ENCODE results near the gene HCN4. TPM values are rescaled to one million over a fixed set of nuclear protein-coding genes. Genes with fewer than 3 reads are reported as not detected.
A peak's percentile ranks its signal among the peaks of the same experiment; 100 is the strongest.

Gene HCN4
- total RNA-seq, 1 donor from 2014 or later, result 3.0 TPM

GRCh38 chr15:73331501-73331900 lies 37.3 kb downstream of the HCN4 start:
- H3K79me2 ChIP-seq (ENCODE audit: insufficient read depth, low read length), result no peaks in the 10 kb centered on the region
- H4K20me1 ChIP-seq (ENCODE audit: insufficient read depth, low read length), result no peaks in the 10 kb centered on the region
- no peak overlapping the region for H3K9ac ChIP-seq (ENCODE audit: low read length)
- no peaks in the 10 kb centered on the region for H3K9me3 ChIP-seq (ENCODE audit: insufficient read depth, low read depth, low read length)
- no peaks in the 10 kb centered on the region for H3K36me3 ChIP-seq (ENCODE audit: insufficient read depth, low read length)
- no peak overlapping the region for H2AFZ ChIP-seq (ENCODE audit: low read depth, low read length)
- H3K27ac Mint-ChIP-seq (ENCODE audit: unreplicated experiment), result no peak overlapping the region
- H3K9me3 Mint-ChIP-seq (ENCODE audit: unreplicated experiment), result peaks cover 2% of the 10 kb centered on the region
- no peak overlapping the region for H3K4me3 ChIP-seq (ENCODE audit: insufficient read depth, low read depth, low read length)
- DNase-seq (ENCODE audit: low read depth) (no peak), FAIRE-seq (no peak)
- H3K27me3 ChIP-seq (ENCODE audit: insufficient read depth, low read length), result peaks cover 3% of the 10 kb centered on the region
- no peak overlapping the region for H3K4me2 ChIP-seq (ENCODE audit: low read length)
- H3K4me1 ChIP-seq (ENCODE audit: insufficient read depth, low read length), result no peaks in the 10 kb centered on the region
- no peak overlapping the region for H3K4me3 Mint-ChIP-seq (ENCODE audit: unreplicated experiment)
- peaks cover 16% of the 10 kb centered on the region for H3K27me3 Mint-ChIP-seq (ENCODE audit: low read depth, unreplicated experiment)
- TF ChIP-seq, protein P1, sequence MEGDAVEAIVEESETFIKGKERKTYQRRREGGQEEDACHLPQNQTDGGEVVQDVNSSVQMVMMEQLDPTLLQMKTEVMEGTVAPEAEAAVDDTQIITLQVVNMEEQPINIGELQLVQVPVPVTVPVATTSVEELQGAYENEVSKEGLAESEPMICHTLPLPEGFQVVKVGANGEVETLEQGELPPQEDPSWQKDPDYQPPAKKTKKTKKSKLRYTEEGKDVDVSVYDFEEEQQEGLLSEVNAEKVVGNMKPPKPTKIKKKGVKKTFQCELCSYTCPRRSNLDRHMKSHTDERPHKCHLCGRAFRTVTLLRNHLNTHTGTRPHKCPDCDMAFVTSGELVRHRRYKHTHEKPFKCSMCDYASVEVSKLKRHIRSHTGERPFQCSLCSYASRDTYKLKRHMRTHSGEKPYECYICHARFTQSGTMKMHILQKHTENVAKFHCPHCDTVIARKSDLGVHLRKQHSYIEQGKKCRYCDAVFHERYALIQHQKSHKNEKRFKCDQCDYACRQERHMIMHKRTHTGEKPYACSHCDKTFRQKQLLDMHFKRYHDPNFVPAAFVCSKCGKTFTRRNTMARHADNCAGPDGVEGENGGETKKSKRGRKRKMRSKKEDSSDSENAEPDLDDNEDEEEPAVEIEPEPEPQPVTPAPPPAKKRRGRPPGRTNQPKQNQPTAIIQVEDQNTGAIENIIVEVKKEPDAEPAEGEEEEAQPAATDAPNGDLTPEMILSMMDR (IDR thresholded peaks at IDR 0.05; ENCODE audit: insufficient read depth, low read depth, low read length), result no peak
- TF ChIP-seq EZH2 (IDR thresholded peaks at IDR 0.05; ENCODE audit: insufficient read depth, low read length), result no peak
- peaks cover 7% of the 10 kb centered on the region for H3K36me3 Mint-ChIP-seq (ENCODE audit: low read depth, unreplicated experiment)
- H3K4me1 Mint-ChIP-seq (ENCODE audit: low read depth, unreplicated experiment), result peaks cover 13% of the 10 kb centered on the region
- no peak overlapping the region for H3K27ac ChIP-seq (ENCODE audit: low read depth, low read length)

DNA sequence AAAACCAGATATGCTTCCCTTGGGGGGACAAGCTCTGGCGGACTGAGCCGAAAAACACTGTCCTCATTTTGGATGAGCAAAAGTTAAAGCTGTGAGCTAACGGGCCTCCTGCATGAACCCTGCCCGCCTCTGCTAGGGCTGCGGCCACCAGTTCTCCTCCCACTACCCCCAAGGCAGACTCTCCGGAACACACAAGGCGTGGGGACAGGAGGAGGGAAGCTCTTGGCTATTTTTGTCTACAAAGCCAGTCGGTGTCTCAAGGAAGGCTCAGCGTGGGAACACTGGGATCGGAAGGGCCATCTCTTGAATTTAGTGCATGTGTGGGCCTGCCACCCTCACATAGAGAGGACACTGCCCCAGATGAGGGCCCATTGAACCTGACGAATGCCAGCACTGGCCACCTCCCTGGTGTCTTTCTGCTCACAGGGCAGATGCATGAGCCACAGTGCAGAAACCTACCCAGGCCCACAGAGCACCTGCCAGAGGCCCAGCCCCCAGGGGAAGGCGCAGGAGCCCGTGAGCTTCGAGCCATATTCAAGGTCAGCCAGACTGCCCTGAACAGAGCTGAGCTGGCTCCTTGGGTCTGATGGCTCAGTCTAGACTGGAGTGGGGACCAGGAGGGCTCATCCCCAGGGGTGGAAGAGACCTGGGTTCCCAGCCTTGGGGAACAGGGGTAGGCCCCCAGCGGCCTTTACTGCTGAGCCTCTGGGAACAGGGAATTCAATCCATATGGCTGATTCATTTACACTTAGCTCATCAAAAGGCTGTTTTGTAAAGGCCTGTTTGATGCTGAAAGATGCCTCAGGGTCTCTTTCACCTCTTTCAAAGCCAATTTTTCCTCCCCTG lies 38.3 kb downstream of the HCN4 start:
- Histone ChIP-seq H4K20me1 (ENCODE audit: insufficient read depth, low read length) (no peaks in the 10 kb centered on the region), H3K9ac (ENCODE audit: low read length) (no peak overlapping the region), H3K27ac (ENCODE audit: low read depth, low read length) (no peak overlapping the region), H3K79me2 (ENCODE audit: insufficient read depth, low read length) (no peaks in the 10 kb centered on the region), H3K36me3 (ENCODE audit: insufficient read depth, low read length) (no peaks in the 10 kb centered on the region), H2AFZ (ENCODE audit: low read depth, low read length) (no peak overlapping the region), H3K27me3 (ENCODE audit: insufficient read depth, low read length) (no peaks in the 10 kb centered on the region), H3K4me3 (ENCODE audit: insufficient read depth, low read depth, low read length) (no peak overlapping the region), H3K4me1 (ENCODE audit: insufficient read depth, low read length) (no peaks in the 10 kb centered on the region), H3K9me3 (ENCODE audit: insufficient read depth, low read depth, low read length) (no peaks in the 10 kb centered on the region), H3K4me2 (ENCODE audit: low read length) (no peak overlapping the region)
- Mint-ChIP-seq H3K36me3 (ENCODE audit: low read depth, unreplicated experiment) (peaks cover 7% of the 10 kb centered on the region), H3K9me3 (ENCODE audit: unreplicated experiment) (peaks cover 2% of the 10 kb centered on the region), H3K27ac (ENCODE audit: unreplicated experiment) (peak overlapping the region; percentile 41), H3K27me3 (ENCODE audit: low read depth, unreplicated experiment) (peaks cover 16% of the 10 kb centered on the region), H3K4me1 (ENCODE audit: low read depth, unreplicated experiment) (peaks cover 17% of the 10 kb centered on the region), H3K4me3 (ENCODE audit: unreplicated experiment) (no peak overlapping the region)
- DNase-seq (ENCODE audit: low read depth) (no peak), FAIRE-seq (no peak)
- TF ChIP-seq EZH2 (IDR thresholded peaks at IDR 0.05; ENCODE audit: insufficient read depth, low read length), result no peak
- TF ChIP-seq, protein P1 (IDR thresholded peaks at IDR 0.05; ENCODE audit: insufficient read depth, low read depth, low read length), result no peak
